HG03196 (cell line): ENCODE measurements around the gene COX7B2.

ENCODE experiments used
- ATAC-seq: cut with Tn5 transposase; IDR thresholded peaks from one replicate; pipeline ENCODE4 v1.9.1; 2021; ENCODE audit not compliant: unreplicated experiment

The COX7B2 gene

GRCh38 chr4:46890056-46890455 is 19.0 kb downstream of the COX7B2 start:
- no peak for ATAC-seq

- no peak for ATAC-seq
These were observed 19.6 kb downstream of the COX7B2 start for GRCh38 chr4:46889410-46889809.

DNA sequence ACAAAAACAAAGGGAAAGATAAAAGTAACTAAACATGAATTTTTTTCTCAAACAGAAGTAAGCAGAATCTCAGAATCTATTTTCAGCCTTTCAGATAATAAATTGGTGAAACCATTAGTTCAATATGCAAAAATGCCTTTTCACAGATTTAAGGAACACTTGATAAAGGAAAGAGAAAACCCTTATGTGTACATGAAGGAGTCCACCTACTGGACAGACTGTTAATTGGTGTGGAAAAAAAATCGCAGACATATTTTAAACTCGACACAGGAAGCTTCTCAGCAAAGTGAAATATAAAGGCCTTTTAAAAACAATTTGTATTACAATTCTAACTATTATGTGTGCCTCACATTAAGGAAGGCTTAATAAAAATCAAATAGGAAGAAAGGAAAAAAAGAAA is 22.3 kb downstream of the COX7B2 start:
- ATAC-seq = no peak

DNA sequence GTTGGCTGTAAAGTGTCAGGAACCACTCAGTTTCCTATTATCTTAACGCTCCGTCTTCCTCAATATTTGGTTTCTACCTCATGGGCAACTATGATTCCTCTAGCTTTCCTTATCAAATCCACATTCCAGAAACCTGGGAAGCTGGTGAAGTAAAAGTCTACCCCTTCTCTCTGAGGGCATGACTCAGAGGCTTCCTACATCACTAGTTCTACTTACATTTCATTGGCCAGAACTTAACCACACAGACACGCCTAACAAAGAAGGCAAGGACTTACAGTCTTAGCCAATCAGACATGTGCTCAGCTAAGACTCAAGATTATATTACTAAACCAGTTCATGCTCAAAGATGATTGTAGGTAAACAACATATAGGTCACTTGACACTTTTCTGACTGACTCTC is 30.4 kb downstream of the COX7B2 start:
- ATAC-seq = no peak

DNA sequence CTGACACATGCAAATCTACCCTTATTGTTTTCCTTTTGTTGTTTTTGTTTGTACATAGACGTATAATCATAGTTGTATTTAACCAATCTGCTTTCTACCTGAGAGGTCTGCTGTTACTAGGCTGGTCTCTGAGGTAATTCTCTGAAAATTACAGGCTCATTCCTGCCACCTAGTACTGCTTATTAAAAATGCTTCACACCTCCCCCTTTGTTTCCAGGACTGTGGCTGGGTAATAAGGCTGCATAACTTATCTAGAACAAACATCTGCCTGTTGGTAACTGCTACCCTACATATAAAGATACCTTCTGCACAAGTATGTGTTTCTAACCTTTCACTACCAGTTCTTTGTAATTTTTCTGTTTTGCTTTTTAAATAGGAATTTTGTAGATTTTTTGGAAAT is 34.2 kb downstream of the COX7B2 start:
- no peak for ATAC-seq

DNA sequence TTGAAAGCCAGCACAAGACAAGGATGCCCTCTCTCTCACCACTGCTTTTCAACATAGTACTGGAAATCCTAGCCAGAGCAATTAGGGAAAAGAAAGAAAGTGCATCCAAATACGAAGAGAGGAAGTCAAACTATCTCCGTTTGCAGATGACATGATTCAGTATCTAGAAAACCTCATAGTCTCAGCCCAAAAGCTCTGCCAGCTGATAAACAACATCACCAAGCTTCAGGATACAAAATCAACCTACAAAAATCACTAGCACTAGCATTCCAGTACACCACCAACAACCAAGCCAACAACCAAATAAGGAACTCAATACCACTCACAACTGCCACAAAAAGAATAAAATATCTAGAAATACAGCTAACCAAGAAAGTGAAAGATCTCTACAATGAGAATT is 38.6 kb downstream of the COX7B2 start:
- no peak for ATAC-seq

GRCh38 chr4:46856333-46856732 is 52.7 kb downstream of the COX7B2 start:
- ATAC-seq = no peak

DNA sequence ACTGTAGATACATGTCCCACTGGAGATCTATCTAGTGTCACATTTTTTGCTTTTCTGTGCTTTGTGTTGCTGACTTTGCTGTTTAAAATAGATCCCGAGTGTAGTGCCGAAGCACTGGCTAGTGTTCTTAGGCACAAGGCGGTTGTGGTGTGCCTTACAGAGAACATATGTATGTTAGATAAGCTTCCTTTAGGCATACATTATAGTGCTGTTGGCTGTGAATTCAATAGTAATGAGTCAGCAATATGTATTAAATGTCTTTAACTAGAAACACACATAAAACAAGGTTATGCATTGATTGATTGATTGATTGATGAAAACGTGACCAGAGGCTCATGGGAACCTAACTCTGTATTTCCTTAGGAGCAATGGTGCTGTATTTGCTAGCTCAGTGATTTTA is 56.2 kb downstream of the COX7B2 start:
- ATAC-seq = no peak

- no peak for ATAC-seq
These were observed 59.0 kb downstream of the COX7B2 start for GRCh38 chr4:46850026-46850425.

- no peak for ATAC-seq
These were observed 64.6 kb downstream of the COX7B2 start for GRCh38 chr4:46844325-46844917.

GRCh38 chr4:46839128-46839527 is 69.9 kb downstream of the COX7B2 start:
- ATAC-seq = no peak

DNA sequence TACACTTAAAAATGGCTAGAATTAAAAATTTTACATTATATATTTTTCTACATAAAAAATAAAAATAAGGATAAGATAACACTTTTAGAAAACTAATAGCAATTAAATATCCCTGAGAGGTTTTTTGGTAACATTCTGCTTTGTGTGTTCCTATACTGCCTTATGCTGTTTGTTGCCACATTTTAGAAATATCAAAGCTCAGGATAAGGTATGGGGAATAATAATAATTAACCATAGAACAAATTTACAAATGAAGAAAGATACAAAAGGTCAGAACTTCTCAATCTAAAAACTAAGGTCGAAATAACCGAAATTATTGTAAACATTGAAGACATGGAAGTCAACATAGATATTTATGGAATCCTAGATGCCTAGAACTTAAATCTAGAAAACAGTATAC is 71.4 kb downstream of the COX7B2 start:
- no peak for ATAC-seq

DNA sequence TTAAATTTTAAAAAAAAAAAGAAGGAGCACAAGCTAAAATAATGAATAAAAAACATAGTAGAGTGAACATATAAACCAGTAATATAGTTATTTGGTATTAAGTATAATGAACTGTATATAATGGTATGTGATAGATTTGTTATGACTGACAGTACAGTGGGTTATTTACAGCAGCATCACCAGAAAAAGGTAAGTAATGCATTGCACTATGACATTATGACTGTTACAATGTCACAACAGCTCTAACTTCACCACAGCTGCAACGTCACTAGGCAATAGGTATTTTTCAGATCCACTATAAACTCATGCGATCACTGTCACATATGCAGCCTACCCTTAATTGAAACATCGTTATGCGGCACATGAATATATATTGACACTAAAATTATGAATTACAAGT is 72.5 kb downstream of the COX7B2 start:
- no peak for ATAC-seq

- ATAC-seq = no peak
These were observed 78.0 kb downstream of the COX7B2 start for GRCh38 chr4:46830971-46831454.

GRCh38 chr4:46820154-46820553 is 88.9 kb downstream of the COX7B2 start:
- ATAC-seq = no peak

DNA sequence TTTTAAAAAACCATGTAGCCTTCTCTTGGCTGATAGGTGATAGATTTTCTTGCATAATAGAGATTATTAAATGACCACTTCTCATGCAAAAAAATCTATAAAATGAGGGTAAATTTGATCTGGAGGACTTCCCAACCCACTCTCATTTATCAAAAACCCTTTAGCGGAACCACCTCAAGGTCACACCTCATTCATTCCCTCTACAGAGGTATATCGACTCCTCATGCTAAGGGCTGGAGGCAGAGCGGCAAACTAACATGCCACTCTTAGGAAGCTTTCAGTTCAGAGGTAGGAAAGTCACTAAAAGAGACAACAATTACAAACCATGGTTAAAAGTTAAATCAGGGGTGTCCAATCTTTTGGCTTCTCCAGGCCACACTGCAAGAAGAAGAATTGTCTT is 90.0 kb downstream of the COX7B2 start:
- ATAC-seq = no peak

DNA sequence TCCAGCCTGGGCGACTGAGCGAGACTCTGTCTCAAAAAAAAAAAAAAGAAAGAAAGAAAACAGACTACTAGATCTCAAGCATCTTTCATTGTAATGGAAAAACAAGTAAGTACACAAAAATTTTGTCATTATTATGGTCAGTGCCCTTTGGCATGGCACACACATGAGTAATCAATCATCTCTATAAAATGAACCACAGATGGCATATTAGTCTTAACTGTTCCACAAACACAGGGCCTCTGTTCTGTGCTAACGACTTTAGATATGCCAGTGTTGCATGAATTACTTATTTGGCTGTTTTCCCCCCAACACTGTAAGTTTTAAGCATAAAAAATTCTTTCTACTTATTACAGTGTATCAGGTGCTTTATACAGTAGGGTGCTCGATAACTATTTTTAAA is 90.4 kb downstream of the COX7B2 start:
- no peak for ATAC-seq

- ATAC-seq = no peak
These were observed 91.2 kb downstream of the COX7B2 start for GRCh38 chr4:46817806-46818205.

DNA sequence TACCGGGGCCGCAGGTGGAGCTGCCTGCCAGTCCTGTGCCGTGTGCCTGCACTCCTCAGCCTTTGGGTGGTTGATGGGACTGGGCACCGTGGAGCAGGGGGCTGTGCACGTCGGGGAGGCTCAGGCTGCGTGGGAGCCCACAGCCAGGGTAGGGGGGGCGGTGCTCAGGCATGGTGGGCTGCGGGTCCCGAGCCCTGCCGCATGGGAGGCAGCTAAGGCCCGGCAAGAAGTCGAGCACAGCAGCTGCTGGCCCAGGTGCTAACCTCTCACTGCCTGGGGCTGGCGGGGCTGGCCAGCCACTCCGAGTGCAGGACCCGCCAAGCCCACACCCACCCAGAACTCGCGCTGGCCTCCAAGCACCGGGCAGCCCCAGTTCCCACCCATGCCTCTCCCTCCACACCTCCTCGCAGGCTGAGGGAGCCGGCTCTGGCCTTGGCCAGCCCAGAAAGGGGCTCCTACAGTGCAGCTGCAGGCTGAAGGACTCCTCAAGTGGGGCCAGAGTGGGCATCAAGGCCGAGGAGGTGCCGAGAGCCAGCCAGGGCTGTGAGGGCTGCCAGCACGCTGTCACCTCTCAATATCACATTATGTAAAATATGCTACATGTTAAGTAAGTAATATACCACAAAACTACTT is 104.1 kb downstream of the COX7B2 start:
- no peak for ATAC-seq

GRCh38 chr4:46793036-46793435 is 116.0 kb downstream of the COX7B2 start:
- no peak for ATAC-seq

DNA sequence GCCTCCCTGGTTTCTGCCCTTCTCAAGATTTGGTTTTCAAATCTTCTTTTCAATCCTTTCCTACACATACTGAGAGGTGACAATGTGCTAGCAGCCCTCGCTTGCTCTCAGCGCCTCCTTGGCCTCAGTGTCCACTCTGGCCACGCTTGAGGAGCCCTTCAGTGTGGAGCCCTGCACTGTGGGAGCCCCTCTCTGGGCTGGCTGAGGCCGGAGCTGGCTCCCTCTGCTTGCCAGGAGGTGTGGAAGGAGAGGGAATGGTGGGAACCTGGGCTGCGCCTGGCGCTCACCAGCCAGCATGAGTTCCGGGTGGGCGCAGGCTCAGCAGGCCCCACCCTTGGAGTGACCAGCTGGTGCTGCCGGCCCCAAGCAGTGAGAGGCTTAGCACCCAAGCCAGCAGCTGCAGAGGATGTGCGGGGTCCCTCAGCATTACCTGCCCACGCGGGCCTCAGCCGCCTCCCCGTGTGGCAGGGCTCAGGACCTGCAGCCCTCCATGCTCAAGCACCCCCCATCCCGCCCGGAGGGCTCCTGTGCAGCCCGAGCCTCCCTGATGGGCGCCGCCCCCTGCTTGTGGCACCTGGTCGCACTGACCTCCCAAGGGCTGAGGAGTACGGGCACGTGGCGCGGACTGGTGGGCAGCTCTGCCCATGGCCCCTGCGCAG is 127.5 kb downstream of the COX7B2 start:
- no peak for ATAC-seq

DNA sequence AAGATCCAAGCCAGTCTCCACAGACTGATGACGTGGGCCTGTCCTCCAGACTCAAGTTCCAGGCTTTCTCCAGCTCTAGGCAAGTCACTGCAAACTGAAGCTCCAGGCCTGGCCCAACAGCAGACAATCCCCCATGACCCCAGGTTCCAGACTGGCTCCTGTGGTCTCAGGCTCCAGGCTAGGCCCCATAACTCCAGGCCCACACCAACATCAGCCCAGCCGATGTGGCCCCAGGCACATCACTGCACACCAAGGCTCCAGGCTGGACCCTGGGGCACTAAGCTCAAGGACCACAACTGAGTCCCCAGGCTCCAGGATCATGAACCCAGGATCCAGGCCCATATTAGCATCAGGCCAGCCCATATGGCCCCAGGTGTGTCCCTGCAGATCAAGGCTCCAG is 143.6 kb downstream of the COX7B2 start:
- no peak for ATAC-seq

DNA sequence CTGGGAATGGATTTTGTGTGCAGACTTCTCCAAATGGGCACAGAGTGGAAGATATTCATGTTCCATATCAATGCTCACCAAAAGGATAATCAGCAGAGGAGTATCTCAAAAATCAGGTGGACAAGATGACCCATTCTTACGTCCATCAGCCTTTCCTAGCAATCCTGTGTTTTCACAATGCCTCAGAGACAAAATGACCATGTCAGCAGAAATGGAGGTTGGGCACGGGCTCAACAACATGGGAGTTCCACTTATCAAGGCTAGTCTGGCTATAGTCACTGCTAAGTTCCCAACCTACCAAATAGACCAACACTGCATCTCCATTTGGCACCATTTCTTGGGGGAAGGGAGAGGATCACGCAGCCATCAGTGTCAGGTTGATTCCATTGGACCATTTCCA is 179.0 kb downstream of the COX7B2 start:
- ATAC-seq = no peak
